NCI-H128 (cell line): Measurements from ENCODE around the gene C7orf33.

Experiments used
- DNase-seq: peaks from one replicate; lab custom pipeline; 2025; ENCODE audit not compliant: unreplicated experiment; lab: John Stamatoyannopoulos, UW

The C7orf33 gene

DNA sequence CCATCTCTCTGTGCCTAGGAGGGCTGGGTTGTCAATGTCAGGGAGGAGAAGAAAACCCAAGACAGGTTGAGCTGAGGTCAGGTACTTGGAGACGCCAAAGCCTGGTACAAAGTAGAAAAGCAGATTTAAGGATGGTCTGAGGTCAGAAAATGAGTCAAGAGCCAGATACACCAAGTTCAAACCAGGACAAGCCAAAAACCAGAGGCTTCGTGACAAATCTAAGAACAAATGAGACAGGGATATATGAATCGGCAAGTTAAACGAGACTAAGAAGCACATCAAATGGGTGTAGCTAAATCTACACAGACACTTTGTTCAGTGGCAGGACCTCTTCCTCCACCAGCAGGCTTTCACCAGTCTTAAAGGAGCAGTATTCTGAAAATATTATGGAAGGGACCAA lies 34.2 kb downstream of the C7orf33 start:
- DNase-seq, result no peak

DNA sequence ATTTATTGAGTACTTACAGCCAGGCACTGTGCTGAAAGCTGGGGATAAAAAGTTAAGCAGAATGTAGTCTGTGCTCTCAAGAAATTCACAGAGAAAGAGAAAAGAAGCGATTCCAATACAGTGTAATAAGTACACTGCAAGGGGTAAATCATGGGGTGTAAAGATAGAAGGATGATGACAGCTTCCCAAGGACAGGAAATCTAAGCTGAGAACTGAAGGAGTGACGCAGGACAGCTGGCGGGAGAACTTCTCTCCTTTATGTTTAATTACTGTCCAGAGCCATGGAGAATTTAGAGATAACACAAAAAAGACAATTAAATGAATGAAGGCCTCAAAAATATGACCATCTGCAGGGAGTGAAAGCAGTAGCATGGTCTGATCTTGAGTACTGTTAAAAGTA lies 34.8 kb downstream of the C7orf33 start:
- no peak for DNase-seq

DNA sequence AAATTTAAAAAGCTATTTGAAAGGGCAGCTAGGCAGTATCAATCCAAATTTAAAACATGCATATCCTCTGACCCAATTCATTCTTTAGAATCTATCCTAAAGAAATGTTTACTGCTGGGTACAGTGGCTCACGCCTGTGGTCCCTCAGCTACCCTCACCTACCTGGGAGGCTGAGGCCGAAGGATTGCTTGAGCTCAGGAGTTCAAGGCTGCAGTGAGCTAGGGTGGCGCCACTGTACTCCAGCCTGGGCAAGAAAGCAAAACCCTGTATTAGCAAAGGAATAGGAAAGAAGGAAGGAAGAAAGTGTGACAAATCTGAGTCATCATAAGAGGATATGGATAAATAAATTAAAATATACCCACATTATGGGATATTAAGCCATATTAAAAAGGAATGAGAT lies 36.3 kb downstream of the C7orf33 start:
- no peak for DNase-seq

DNA sequence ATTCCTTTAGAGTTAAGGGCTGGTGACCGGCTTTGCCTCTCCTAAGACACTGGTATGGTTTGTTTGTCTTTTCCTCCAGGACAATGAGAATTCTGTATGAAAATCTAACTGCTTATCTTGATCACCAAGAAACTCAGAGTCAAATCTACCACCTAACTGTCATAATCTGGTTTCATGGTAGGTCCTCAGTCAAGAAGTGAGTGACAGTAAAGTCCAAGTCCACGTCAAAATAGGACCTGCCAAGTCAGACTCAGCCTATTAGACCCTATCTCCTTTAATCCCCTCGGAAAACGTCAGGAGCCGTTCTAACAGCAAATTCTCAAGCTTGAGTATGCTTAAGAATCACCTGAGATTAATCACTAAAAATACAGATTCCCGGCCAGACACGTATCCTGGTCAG lies 37.4 kb downstream of the C7orf33 start:
- no peak for DNase-seq

DNA sequence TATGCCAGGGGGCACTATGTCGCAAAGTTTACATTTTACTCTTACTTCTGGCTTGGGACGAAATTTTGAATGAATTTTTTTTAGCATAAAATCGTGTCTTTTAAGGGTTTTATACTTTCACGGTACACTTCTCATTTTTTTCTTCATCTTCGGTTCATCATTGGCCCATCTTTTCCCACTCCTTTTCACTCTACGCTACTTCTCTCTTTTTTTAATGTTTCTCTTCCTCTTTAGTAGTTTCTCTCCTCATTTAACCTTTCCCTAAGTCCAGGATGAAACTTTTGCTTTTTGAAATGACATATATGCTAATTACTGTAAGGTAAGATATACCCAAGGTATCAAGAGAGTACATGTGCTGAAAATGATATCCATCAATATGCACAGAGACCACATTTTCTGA lies 39.5 kb downstream of the C7orf33 start:
- no peak for DNase-seq

DNA sequence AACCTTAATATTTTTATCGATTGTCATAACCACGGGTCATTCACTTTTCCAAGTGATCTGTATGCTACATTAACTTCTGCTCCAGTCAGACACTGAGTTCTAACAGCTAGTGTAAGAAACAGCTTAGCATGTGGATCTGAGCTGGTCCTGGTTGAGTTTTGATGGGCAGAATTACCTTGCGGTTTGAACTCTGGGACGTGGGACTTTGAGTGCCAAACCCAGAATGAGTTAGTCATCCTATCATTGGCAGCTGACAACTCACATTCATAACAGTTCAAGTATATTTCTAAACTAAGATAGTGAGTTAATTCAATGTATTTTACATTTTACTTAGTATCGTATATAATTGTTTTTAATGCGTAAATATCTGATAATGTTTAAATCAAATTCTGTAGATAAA lies 43.2 kb downstream of the C7orf33 start:
- DNase-seq, result no peak

DNA sequence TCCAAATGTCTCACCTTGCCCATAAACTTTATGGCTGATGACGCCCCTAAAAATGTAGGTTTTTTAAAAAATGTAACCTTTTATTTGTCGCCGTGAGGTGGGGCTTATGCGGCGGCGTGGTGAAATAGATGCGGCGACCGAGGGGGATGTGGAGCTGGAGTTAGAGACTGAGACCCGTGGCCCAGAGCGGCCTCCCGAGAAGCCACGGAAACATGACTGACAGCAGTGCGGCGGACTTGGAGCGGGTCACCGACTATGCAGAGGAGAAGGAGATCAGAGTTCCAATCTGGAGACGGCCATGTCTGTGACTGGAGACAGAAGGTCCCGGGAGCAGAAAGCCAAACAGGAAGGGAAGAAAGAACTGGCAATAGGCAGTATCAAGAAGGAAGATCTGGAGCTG lies 46.5 kb downstream of the C7orf33 start:
- DNase-seq, result no peak

DNA sequence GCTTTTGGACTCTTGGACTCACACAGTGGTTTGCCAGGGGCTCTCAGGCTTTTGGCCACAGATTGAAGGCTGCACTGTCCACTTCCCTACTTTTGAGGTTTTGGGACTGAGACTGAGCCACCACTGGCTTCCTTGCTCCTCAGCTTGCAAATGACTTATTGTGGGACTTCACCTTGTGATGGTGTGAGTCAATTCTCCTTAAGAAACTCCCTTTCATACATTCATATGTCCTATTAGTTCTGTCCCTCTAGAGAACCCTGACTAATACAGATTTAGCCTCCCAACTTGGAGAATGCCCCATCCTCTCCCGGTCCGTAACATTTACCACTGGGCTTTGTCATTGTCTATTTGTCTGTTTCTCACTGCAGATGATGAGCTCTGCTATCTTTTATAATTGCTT lies 55.3 kb downstream of the C7orf33 start:
- DNase-seq, result no peak

DNA sequence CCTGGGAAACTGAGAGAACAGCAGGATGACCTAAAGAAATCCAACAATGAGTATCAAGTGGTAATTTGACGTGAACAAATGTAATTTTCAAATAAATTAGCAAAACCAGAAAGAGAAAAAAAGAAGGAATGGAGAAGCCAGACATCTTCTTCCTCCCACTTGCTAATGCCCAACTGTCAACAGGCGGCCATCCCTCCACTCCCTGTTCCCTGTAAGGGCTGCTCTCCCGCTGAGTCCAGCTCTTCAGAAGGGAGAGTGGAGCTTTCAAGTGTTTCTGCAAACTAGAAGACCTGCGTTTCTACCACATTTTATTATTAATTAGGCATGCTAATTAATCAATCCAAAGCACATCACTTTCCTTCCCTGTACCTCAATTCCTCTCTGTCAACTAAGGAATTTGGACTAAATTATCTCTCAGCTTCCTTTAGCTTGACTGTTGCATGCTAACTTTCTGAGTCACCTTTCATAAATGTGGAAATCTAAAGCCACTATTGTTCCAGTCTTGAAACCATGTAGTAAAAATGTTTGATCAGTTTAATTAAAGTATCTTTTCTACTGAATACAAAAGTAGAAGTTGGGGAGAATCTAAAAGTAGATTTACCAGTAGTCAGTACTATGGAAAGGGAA lies 59.8 kb downstream of the C7orf33 start:
- no peak for DNase-seq

DNA sequence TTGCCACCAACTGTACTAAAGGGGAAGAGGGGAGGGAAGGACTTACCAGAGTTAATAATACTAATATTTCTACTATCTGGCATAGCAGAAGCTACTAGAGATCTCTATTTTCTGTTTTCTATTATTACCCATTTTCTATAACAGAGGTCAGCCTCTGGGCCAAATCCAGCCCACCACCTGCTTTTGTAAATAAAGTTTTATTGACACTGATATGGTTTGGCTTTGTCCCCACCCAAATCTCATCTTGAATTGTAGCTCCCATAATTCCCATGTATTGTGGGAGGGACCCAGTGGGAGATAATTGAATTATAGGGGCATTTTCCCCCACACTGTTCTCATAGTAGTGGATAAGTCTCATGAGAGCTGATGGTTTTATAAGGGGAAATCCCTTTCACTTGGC lies 62.2 kb downstream of the C7orf33 start:
- DNase-seq, result no peak

DNA sequence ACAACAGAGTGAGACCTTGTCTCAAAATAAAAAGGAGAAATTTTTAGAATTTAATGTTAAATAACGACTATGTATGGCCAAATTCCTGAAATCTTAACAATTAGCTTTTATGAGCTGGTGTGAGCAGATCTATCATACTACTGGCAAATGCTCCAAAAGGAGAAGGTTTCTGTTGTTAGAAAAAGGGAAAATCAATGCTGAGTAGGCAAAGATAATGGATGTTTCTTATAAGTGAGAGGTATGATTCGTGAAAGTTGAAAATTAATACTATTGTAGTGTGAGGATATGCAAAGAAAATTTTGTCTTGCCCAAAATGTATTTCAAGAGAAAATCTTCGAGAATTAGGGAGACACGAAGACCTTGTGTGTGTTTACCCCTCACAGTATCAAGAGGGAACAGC lies 67.4 kb downstream of the C7orf33 start:
- no peak for DNase-seq

DNA sequence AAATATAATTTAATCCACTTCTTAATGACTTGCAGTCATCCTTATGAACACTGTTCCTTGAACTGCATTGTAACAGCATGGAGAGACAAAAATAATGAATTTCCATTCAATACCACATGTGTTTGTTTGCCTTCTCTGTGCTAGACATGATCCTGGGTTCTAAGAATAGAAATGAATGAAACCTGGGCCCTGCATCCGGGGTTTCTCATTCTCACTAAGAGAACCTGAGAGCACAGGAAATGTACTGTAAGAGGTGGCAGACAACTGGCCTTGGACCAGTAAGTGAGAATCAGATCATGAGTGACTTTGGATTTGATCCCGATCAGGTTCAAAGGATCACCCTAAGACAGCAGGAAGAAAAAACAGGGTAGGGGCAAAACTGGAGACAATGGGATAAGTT lies 70.9 kb downstream of the C7orf33 start:
- DNase-seq, result no peak

DNA sequence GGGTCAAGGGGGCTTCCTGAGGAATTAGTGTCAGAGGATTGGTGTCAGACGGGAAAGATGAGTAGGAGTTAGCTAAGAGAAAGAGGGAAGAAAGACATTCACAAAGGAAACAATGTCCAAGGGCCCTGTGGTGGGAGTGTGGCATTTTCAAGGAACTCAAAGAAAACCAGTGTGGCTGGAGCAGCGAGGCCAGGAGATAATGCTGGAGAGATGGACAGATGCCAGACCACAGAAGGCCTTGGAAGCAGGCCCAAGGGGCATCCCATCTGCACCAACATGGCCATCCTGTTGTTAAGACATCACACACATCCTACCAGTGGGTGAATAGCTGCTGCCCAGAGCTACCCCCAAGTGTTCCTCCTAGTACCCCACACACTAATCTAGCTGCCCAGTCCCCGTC lies 72.1 kb downstream of the C7orf33 start:
- DNase-seq, result no peak

DNA sequence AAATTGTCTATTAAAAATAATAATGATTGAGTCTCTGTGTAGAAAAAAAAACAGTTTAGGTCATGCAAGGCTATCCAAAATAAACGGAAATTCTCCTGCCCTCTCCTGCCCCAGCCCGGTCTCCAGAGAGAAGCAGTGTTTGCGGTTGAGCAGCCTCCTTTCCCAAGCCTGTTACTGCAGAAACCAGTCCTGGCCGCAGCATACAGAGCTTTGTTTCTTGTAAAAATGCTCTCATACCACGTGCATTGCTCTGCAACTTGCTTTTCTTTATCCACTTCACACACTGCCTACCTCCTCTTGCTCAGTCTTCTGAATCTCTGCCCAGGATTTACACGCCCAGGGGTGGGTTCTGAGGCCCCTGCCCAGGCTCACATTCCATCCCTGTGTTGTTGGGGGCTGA lies 73.8 kb downstream of the C7orf33 start:
- no peak for DNase-seq

DNA sequence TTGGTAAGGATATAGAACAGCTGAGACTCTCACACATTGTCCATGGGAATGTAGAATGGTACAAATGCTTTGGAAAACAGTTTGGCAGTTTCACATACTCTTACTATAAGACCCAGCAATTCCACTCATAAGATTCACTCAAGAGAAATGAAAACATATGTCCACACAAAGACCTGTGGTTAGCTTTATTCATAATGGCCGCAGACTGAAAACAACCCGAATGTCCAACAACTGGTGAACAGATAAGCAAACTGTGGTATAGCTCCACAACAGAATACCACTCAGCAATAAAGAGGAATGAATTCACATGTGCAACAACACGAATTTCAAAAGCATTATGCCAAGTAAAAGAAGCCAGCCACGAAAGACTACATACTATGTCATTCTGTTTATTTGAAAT lies 74.7 kb downstream of the C7orf33 start:
- DNase-seq, result no peak
